A673 (cell line): ENCODE results near the gene SNX2. TPM values are rescaled to one million over a fixed set of nuclear protein-coding genes. Genes with fewer than 3 reads are reported as not detected.

Experiments used
- BruUV-seq: library from RNA; stranded (reverse); fragments of 400-500 nt; replicated peaks from 2 replicates; lab custom pipeline; 2021; lab: Mats Ljungman, UMichigan
- CTCF ChIA-PET: fragments of 300-600 bp; sonication (Branson Sonifier 250); formaldehyde crosslinking; loops from one replicate; lab custom pipeline; 2022; ENCODE audit warnings: antibody characterized with exemption; lab: Charles Lee
- POLR2A ChIA-PET: fragments of 300-600 bp; sonication (Branson Sonifier 250); formaldehyde crosslinking; loops from one replicate; lab custom pipeline; 2022; ENCODE audit warnings: antibody characterized with exemption; ENCODE audit not compliant: low non-redundant PET; lab: Charles Lee
- DNase-seq: peaks from one replicate; pipeline ENCODE4 v3.0.0-alpha.2; 2015; ENCODE audit warnings: low spot score
- H3K27ac ChIP-seq: fragments of 200-600 bp; sonication (generic); 2 replicates; pipeline ENCODE4 v1.5.1; 2016; ENCODE audit warnings: mixed run types, low read depth, mild to moderate bottlenecking, mixed read lengths, antibody characterized with exemption, low read length; ENCODE audit not compliant: poor library complexity, severe bottlenecking
- H3K27me3 ChIP-seq: fragments of 200-600 bp; sonication (generic); replicated peaks from 2 replicates; pipeline ENCODE4 v1.6.1; 2017; ENCODE audit warnings: mixed run types, low read depth, mild to moderate bottlenecking, mixed read lengths, antibody characterized with exemption, low read length; ENCODE audit not compliant: insufficient read depth, poor library complexity
- H3K36me3 ChIP-seq: fragments of 200-600 bp; sonication (generic); 2 replicates; pipeline ENCODE4 v1.6.1; 2016; ENCODE audit warnings: mixed run types, mild to moderate bottlenecking, mixed read lengths, antibody characterized with exemption, low read length; ENCODE audit not compliant: insufficient read depth, poor library complexity, severe bottlenecking
- H3K4me1 ChIP-seq: fragments of 200-600 bp; sonication (generic); 2 replicates; pipeline ENCODE4 v1.6.1; 2017; ENCODE audit warnings: mixed run types, mild to moderate bottlenecking, mixed read lengths, antibody characterized with exemption, low read length; ENCODE audit not compliant: insufficient read depth, poor library complexity, severe bottlenecking
- H3K4me3 ChIP-seq: fragments of 200-600 bp; sonication (generic); 2 replicates; pipeline ENCODE4 v1.5.1; 2016; ENCODE audit warnings: low read depth, mixed run types, mild to moderate bottlenecking, mixed read lengths, low read length; ENCODE audit not compliant: poor library complexity, severe bottlenecking
- H3K9me3 ChIP-seq: fragments of 200-600 bp; sonication (generic); 2 replicates; pipeline ENCODE4 v1.6.1; 2016; ENCODE audit warnings: mixed run types, low read depth, mild to moderate bottlenecking, mixed read lengths, antibody characterized with exemption, low read length; ENCODE audit not compliant: poor library complexity, severe bottlenecking
- EZH2 ChIP-seq: fragments of 200-600 bp; sonication (generic); IDR thresholded peaks from 2 replicates; pipeline ENCODE4 v1.6.1; 2017; ENCODE audit warnings: borderline replicate concordance, low read depth, mild to moderate bottlenecking, mixed read lengths, antibody characterized with exemption, low read length; ENCODE audit not compliant: poor library complexity, severe bottlenecking
- intact Hi-C: fragments of 100-400 bp; cut with micrococcal nuclease; formaldehyde crosslinking; loops from one replicate; pipeline ENCODE4 v1.10.0; 2022; ENCODE audit not compliant: unreplicated experiment
- total RNA-seq: library from RNA; stranded (reverse); gene quantifications from 2 replicates; pipeline ENCODE4 v1.2.3, GENCODE V29; 2021
- TF ChIP-seq, protein P1 (sequence below): fragments of 300-800, 200-600 bp; sonication (generic); conservative IDR thresholded peaks from 2 replicates; pipeline ENCODE4 v1.5.1; 2017; ENCODE audit warnings: low read depth, mild to moderate bottlenecking, antibody characterized with exemption, low read length, moderate library complexity, mixed read lengths

SNX2 gene
- total RNA-seq, 1 experiment from 2014 or later, result 64.3 TPM

DNA sequence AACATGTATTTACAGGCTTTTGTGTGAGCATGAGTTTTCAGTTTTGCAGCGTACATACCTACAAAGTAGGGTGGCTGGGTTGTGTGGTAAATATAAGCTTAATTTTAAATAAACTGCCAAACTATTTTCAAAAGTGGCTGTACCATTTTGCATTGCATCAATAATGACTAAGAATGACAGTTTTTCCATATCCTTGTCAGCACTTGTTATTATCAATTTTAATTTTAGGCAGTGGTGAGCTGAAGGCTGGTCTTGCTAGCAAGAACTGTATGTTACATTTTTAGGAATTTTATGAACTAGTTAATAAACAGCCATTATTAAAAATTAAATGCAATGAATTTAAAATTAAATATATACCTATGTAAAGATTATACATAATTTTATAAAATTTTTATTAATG, 6.6 kb downstream of the SNX2 start:
- intact Hi-C loops, result no loop called here
- ChIA-PET POLR2A (no interaction called here), CTCF (no interaction called here)
- no peak overlapping the region for H3K4me3 ChIP-seq
- peaks cover 13% of the 10 kb centered on the region for H3K9me3 ChIP-seq
- no peak for DNase-seq
- TF ChIP-seq, protein P1, sequence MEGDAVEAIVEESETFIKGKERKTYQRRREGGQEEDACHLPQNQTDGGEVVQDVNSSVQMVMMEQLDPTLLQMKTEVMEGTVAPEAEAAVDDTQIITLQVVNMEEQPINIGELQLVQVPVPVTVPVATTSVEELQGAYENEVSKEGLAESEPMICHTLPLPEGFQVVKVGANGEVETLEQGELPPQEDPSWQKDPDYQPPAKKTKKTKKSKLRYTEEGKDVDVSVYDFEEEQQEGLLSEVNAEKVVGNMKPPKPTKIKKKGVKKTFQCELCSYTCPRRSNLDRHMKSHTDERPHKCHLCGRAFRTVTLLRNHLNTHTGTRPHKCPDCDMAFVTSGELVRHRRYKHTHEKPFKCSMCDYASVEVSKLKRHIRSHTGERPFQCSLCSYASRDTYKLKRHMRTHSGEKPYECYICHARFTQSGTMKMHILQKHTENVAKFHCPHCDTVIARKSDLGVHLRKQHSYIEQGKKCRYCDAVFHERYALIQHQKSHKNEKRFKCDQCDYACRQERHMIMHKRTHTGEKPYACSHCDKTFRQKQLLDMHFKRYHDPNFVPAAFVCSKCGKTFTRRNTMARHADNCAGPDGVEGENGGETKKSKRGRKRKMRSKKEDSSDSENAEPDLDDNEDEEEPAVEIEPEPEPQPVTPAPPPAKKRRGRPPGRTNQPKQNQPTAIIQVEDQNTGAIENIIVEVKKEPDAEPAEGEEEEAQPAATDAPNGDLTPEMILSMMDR, result no peak
- TF ChIP-seq EZH2, result no peak
- H3K27me3 ChIP-seq, result no peaks in the 10 kb centered on the region
- no peak overlapping the region for H3K27ac ChIP-seq
- H3K4me1 ChIP-seq, result no peaks in the 10 kb centered on the region
- H3K36me3 ChIP-seq, result peaks cover 4% of the 10 kb centered on the region
- no TSS peak for BruUV-seq

DNA sequence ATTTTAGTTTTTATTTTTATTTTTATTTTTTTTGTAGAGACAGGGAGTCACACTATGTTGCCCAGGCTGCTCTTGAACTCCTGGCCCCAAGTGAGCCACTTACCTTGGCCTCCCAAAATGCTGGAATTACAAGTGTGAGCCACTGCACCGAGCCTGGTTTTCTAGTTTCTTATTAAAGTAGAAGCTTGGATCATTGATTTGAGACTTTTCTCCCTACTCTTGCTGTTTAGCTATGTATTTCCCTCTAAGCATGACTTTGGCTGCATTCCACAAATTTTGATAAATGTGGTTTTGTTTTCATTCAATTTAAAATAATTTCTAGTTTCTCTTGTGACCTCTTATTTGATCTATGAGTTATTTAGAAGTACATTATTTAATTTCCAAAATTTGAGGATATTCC, 10.4 kb downstream of the SNX2 start:
- Histone ChIP-seq H3K9me3 (peaks cover 13% of the 10 kb centered on the region), H3K36me3 (peaks cover 4% of the 10 kb centered on the region), H3K4me1 (no peaks in the 10 kb centered on the region), H3K27ac (no peak overlapping the region), H3K4me3 (no peak overlapping the region), H3K27me3 (no peaks in the 10 kb centered on the region)
- TF ChIP-seq, protein P1, result no peak
- TF ChIP-seq EZH2, result no peak
- intact Hi-C loops, result no loop called here
- no TSS peak for BruUV-seq
- ChIA-PET POLR2A (no interaction called here), CTCF (no interaction called here)
- no peak for DNase-seq

DNA sequence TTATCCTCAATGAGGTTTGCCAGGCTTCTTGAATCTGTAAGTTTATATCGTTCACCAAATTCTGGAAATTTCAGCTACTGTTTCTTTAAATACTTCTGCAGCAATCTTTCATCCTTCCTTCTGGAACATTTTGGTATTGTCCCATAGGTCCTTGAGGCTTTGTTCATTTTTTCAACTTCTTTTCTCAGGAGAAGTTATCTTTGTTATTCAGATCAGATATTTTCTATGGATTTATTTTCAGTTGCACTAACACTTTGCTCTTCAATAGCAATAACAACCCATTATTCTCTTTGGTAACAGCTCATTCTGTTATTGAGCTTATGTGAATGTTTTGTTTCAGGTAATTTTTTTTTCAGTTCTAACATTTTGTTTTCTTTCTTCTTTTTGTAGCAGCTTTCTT, 13.5 kb downstream of the SNX2 start:
- no peaks in the 10 kb centered on the region for H3K4me1 ChIP-seq
- no peaks in the 10 kb centered on the region for H3K27me3 ChIP-seq
- TF ChIP-seq, protein P1, result no peak
- no peak for TF ChIP-seq EZH2
- no peak overlapping the region for H3K4me3 ChIP-seq
- peaks cover 13% of the 10 kb centered on the region for H3K9me3 ChIP-seq
- H3K27ac ChIP-seq, result no peak overlapping the region
- H3K36me3 ChIP-seq, result peaks cover 4% of the 10 kb centered on the region
- CTCF ChIA-PET, result no interaction called here
- BruUV-seq, result no TSS peak
- intact Hi-C loops, result no loop called here
- POLR2A ChIA-PET, result no interaction called here
- no peak for DNase-seq
